ENCODE measurements around the gene MORC3.
"Not testable (repeated sequence)": the region's sequence is repeated elsewhere in the genome, so short reads cannot be mapped to it uniquely, and the experiment has no call there.

The MORC3 gene

GRCh38 chr21:36319767-36320420 is at the start of gene MORC3:
MORC3 (plus strand) TSS chr21:36320197; CDS start chr21:36320265, 68 bp downstream.
- DNase-seq (ENCODE audit: low spot score) = peak; percentile 100

- DNase-seq (ENCODE audit: low spot score) = not testable (repeated sequence)
Observed at GRCh38 chr21:36270786-36271695, 49.0 kb upstream of the MORC3 start.

DNA sequence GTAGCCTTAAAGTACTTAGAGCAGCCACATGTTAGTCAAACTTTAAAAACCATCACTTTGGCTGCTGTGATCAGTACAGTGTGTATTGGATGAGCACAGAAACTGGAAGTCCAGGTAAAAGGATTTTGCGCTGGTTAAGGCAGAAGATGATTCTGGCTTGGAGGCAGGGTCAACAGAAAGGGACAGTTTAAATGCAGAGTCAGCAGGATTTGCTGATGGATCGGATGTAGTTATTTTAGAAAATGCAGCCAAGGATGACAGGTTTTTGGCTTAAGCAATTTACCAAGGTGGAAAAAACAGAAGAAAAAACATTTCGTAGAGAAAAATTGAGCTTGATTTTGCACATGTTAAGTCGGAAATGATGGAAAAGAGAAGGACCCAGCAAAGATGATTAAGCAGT is 45.9 kb upstream of the MORC3 start:
- no peak for DNase-seq (ENCODE audit: low spot score)

DNA sequence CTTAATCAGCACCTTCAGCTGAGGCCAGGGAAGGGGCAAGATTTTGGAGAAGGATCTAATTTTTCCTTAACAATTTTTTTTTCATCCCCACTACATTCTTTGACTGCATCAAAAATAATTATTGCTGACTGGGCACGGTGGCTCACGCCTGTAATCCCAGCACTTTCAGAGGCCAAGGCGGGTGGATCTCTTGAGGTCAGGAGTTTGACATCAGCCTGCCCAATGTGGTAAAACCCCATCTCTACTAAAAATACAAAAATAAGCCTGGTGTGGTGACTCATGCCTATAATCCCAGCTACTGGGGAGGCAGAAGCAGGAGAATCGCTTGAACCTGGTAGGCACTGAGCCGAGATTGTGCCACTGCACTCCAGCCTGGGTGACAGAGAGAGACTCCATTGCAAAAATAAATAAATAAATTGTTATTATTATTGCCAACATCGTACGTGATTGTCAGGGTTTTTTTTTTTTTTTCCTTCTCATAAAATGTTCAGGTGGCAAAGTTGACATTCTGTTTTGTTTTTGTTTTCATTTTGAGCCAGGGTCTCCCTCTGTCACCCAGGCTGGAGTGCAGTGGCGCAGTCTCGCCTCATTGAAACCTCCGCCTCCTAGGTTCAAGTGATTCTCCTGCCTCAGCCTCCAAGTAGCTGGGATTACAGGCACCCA is 37.3 kb upstream of the MORC3 start:
- no peak for DNase-seq (ENCODE audit: low spot score)

DNA sequence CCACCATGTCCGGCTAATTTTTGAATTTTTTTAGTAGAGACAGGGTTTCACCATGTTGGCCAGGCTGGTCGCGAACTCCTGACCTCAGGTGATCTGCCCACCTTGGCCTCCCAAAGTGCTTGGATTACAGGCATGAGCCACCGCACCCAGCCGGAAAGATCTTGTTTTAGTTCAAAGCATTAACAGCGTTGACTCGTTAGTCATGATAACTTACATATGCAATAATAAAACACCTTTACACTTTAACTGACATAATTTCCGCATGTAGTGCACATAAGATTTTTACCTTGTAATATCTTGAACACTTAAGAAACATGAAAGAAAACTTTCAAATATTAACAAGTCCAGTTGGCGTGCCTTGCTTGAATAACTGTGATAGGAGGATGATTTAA is 36.8 kb upstream of the MORC3 start:
- not testable (repeated sequence) for DNase-seq (ENCODE audit: low spot score)

DNA sequence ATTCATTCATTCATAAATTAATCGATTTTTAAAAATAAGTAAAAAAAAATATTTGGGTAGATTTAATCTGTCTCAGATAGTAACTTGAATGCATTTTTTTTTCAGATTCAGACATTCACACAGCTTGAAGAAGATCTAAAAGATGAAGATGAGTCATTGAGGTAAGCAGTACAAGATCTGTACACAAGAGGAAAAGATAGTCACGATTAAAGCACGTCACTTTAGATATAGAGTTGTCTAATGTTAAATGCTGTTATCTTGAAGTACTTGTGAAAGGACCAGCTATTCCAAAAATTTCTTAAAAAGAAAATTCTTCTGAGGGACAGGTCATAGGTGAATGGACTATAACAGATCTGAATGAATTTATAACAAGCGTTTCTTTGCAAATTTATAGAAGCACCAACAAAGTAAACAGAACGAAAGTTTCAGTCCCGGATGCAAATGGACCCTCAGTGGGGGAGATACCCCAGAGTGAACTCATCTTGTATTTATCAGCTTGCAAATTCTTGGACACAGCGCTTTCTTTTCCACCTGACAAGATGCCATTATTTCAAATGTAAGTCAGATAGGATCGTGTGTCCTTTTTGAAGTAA is 31.2 kb upstream of the MORC3 start:
- DNase-seq (ENCODE audit: low spot score) = no peak

DNA sequence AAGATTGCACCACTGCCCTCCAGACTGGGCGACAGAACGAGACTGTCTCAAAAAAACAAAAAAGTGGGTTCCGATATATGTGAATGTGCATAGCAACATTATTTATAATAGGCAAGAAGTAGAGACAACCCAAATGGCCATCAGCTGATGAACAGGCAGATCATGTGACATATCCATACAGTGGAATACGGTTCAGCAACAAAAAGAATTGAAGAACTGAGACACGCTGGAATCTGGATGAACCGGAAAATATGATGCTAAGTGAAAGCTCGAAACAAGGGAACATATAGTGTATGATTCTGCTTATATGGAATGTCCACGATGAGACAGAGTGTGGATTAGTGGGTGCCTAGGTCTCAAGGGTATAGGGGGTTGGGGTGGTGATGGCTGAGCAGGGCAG is 28.5 kb upstream of the MORC3 start:
- no peak for DNase-seq (ENCODE audit: low spot score)

DNA sequence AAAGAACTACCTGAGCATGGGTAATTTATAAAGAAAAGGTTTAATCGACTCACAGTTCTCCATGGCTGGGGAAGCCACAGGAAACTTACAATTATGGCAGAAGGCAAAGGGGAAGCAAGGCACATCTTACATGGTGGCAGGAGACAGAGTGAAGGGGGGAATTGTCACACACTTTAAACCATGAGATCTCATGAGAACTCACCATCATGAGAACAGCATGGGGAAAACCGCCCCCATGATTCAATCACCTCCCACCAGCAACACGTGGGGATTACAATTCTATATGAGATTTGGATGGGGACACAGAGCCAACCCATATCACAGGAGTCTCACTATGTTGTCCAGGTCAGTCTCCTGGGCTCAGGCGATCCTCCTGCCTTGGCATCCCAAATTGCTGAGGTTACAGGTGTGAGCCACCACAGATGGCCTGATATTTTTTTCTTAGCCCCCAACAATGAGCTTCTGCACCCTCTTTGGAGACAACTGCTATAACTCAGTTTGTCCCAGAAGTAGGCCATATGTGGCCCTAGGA is 22.5 kb upstream of the MORC3 start:
- DNase-seq (ENCODE audit: low spot score) = no peak

GRCh38 chr21:36297938-36298572 is 21.9 kb upstream of the MORC3 start:
- peak; percentile 64 for DNase-seq (ENCODE audit: low spot score)

DNA sequence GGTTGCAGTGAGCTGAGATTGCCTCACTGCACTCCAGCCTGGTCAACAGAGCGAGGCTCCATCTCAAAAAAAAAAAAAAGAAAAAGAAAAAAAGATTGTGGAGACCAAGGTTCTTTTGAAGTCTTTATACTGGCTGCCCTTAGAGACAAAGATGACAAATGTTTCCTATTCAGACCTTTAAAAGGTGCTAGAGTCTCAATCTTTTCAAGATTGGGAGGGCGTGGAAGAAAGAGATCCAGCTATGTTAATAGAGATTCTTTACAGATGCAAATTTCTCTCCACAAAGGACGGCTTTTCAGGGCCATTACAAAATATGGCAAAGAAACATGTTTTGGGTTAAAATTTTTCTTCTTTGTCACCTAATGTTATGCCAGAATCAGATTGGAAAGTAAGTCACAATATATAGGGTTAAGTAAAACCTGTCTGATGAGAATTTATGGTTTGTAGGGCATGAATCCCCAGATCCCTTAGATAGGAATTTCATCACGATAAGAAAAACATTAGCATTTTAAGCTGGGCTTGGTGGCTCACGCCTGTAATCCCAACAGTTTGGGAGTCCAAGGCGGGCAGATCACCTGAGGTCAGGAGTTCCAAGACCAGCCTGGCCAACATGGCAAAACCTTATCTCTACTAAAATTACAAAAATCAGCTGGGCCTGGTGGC is 13.0 kb upstream of the MORC3 start:
- no peak for DNase-seq (ENCODE audit: low spot score)

DNA sequence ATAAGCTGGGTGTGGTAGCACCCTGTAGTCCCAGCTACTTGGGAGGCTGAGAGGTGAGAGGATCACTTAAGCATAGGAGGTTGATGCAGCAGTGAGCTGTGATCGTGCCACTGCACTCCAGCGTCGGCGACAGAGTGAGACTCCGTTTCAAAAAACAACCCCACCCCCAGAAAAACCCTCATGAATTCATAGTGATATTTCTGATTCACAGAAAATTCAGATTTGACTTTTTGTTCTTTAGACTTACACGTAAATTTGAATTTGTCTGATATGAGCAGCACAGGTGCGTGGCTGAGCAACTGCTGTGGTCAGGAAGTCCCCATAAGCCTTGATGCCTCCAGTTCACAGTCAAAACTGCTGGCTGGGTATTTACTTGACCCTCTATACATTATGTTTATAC is 10.0 kb upstream of the MORC3 start:
- DNase-seq (ENCODE audit: low spot score) = no peak

DNA sequence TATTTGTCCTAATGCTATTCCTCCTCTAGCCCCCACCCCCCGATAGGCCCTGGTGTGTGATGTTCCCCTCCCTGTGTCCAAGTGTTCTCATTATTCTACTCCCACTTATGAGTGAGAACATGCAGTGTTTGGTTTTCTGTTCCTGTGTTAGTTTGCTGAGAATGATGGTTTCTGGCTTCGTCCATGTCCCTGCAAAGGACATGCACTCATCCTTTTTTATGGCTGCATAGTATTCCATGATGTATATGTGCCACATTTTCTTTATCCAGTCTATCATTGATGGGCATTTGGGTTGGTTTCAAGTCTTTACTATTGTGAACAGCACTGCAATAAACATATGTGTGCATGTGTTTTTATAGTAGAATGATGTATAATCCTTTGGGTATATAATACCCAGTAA is 6.6 kb upstream of the MORC3 start:
- not testable (repeated sequence) for DNase-seq (ENCODE audit: low spot score)

GRCh38 chr21:36316045-36316444 is 4.0 kb upstream of the MORC3 start:
- DNase-seq (ENCODE audit: low spot score) = not testable (repeated sequence)

GRCh38 chr21:36316872-36317484 is 3.0 kb upstream of the MORC3 start:
- DNase-seq (ENCODE audit: low spot score) = no peak

DNA sequence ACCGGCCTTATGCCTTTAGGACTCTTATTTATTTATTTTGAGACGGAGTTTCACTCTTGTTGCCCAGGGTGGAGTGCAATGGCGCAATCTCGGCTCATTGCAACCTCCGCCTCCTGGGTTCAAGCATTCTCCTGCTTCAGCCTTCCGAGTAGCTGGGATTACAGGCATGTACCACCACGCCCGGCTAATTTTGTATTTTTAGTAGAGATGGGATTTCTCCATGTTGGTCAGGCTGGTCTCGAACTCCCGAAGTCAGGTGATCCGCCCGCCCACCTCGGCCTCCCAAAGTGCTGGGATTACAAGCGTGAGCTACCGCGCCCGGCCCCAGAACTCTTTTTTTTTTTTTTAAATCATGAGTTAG is 611 bp upstream of the MORC3 start:
- not testable (repeated sequence) for DNase-seq (ENCODE audit: low spot score)

GRCh38 chr21:36320421-36321324 is 676 bp downstream of the MORC3 start:
- peak; percentile 81 for DNase-seq (ENCODE audit: low spot score)

DNA sequence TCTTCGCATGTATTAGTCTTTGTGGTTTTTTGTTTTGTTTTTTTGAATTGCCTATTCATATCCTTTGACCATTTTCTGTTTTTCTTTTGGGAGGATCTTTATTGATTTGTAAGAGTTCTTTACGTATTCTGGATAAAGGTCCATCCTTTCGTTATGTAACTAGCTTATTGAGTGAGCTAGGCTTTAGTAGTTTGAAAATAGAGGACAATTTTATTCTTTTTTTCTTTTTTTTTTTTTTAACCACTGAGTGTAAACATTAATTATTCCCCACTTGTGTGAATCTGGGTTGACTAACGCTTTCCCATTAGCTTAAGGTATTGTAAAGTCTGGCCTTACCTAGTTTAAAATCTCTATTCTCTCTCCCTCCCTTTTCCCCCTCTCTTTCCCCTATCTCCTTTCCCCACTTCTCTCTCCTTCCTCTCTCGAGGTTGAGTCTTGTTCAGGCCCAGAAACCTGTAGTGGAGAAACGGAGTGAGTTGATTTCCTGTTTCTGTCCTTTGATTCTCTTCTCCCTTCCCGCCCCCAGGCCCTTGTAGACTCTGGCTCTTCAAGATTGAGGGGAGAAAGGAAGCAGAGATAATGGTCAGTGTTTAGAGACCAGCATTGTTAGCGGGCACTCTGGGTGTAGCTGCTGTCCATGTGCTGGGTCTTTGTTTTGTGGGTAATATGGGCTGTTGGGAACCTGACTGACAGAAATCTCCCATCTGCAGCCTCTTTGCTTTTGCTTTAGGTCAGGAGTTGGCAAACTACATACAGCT is 1.5 kb downstream of the MORC3 start:
- peak; percentile 39 for DNase-seq (ENCODE audit: low spot score)

DNA sequence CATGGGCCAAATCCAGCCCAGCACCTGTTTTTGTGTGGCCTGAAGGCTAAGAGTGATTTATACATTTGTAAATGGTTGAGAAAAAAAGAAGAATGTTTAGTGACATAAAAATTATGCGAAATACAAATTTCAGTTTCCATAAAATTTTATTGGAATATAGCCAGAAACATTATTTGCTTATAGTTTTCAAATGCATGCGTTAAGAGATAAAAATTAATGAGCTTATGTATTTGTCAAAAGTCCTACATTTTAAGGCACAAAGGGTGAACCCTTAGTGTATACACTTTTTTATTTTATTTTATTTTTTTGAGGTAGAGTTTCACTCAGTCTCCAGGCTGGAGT is 2.1 kb downstream of the MORC3 start:
- DNase-seq (ENCODE audit: low spot score) = no peak

DNA sequence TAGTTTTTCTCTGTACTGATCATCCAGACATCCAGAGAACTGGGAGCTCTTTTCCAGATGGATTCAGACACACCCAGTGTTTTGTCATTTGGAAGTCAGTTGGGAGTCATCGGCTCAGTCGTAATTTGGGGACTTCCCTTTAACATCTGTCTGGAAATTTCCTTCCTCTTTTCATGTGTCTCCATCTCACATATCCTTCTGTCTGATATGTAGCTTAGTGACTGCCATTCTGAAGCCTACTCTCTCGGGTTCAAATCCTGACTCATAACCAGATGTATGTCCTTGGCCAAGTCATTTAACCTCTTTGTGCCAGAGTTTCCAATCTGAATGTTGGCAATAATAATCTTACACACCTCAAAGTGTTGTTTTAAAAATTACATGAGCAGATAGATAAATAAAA is 3.0 kb downstream of the MORC3 start:
- DNase-seq (ENCODE audit: low spot score) = no peak
